DMS79 treated with DMSO at 0.1 percent for 48 hours (cell line): ENCODE measurements around the gene MED22.
A peak's percentile ranks its signal among the peaks of the same experiment; 100 is the strongest.

Experiments
- DNase-seq: peaks from one replicate; lab custom pipeline; 2025; lab: John Stamatoyannopoulos, UW

The MED22 gene

DNA sequence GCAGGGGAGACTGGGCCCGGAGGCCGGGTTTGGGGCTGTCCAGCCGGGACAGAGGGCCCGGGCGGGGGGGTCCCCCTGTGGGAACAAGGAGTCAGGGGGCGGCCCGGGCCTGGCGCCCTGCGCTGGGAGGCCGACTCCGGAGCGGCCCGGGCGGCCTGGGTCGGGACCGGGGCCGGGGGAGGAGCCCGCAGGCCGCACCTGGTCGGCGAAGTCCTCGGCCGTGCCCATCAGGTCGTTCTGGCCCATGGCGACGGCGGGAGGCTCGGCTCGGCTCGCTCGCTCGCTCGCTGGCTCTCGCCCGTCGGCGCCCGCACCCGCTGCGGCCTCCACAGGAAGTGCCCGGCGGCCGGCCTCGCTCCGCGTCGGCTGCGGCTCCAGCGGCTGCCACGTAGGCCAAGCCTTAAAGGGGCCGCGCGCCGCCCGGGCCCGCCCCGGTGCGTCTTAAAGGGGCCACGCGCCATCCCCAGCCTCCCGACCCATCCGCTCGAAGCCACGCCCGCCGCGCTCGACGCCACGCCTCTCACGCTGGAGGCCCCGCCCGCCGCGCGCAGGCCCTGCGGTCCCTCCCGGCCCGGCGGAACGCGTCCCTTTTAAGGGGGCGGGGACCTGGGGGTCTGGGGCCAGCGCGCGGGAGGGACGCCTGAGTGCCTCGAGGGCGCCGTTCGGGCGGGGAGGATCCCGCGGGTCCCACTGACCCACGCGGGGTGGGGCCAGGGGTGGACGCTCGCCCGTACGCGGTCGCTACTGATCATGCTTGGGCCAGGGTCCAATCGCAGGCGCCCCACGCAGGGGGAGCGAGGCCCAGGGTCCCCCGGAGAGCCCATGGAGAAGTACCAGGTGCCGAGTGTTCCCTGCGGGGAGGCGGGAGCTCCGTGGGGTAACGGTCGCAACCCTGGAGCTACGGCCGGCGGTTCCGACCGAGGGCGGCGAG is 28.1 kb upstream of the MED22 start, which contains the start of the genes STKLD1 and SURF4:
TSS of gene STKLD1 (plus strand) at position 643 of the 931 bp plus-strand sequence. CDS start at position 751, 108 bp downstream.
TSS of gene SURF4 (minus strand) at position 337 of the 931 bp plus-strand sequence. CDS start at position 246, 91 bp downstream.
- DNase-seq = peak; percentile 86

DNA sequence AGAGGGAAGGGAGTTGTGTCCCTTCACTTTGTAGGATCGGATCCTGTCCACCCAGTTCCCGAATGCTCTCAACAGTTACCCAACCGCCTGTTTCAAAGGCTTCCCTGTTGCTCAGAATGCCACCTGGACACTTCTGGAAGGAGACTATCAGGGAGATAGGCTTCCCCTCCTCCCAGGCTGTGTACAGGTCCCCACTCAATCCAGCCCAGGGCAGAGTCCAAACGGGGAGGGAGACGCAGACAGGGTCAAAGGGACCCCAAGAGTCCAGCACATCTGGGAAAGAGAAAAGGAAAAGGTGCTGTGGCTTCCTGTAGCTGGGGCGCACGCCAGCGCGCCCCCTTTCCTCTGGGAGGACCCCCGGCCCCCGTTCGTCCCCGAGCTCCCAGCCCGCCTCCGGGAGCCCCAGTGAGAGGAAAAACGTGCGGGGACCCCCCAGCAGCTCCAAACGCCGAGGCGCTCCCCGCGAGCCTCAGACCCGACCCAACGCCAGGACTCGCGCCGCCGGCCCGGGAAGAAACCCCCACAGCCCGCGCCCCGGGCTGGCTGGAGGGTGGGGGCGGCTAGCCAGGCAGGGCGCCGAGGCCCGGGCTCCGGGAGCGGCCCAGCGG is 27.3 kb upstream of the MED22 start:
- peak; percentile 42 for DNase-seq

DNA sequence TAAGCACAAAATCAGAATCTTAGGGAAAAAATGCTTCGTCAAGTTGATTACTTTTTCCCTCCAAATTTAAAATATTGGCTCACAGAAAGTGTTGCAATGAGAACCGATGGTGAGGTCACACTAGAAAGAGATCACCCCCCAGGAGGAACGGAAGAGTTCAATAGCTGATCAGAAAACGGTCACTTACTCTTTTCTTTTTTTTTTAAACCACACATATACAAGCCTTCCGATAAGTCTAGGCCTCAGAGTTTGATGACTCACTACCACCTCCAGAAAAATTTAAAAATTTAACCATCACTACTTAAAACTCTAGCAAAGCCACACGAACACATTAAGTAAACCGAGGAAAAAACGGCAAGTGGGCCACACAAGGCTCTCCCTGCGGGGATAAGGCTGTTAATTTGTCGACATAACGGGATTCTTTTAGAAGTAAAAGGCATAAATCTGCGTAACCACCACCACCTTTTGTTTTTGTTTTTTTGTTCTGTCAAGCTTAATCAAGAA is 26.7 kb upstream of the MED22 start:
- no peak for DNase-seq

GRCh38 chr9:133372144-133372543 is 24.2 kb upstream of the MED22 start:
- no peak for DNase-seq

DNA sequence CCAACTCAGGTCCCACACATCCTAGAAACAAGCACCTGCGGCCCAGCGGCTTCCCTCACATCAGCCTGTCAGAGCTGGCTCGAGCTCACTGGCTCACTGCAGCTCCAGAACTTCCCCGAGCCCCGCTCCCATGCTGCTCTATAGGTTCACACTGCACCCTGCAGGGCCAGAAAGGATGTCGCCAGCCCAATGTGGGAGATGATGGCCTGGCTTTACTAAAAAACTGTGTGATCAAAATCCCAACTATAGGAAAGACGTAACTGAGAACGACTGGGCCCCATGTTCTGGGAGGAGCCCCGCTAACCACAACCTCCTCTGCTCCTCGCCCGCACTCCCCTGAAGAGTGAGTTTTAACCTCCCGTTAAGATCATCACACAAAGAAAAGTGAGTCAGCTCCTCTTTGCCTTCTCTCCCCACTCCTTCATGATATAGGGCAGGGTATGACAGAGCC is 23.4 kb upstream of the MED22 start:
- DNase-seq = no peak

GRCh38 chr9:133370685-133371084 is 22.8 kb upstream of the MED22 start:
- no peak for DNase-seq

DNA sequence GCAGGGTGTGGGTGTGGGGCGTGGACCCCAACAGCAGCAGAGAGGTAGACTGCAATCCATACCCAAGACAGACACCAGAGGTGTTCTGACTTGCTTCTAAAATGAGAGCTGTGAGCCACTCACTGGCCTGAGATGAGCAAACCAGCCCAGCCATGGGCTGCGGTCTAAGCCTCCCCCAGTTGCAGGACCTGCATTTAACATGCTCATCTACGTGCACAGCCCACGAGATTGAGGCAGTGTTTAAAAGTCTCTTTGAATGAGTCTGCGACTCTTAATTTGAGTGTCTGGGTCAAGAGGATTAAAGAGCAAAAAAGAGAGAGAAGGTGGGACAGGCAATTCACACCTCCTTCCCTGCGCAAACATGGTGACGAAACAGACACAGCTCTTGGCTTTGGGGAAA is 22.0 kb upstream of the MED22 start:
- DNase-seq = no peak

- DNase-seq = no peak
These were observed 21.5 kb upstream of the MED22 start for GRCh38 chr9:133369422-133369821.

GRCh38 chr9:133368249-133368881 is 20.4 kb upstream of the MED22 start:
- DNase-seq = no peak

DNA sequence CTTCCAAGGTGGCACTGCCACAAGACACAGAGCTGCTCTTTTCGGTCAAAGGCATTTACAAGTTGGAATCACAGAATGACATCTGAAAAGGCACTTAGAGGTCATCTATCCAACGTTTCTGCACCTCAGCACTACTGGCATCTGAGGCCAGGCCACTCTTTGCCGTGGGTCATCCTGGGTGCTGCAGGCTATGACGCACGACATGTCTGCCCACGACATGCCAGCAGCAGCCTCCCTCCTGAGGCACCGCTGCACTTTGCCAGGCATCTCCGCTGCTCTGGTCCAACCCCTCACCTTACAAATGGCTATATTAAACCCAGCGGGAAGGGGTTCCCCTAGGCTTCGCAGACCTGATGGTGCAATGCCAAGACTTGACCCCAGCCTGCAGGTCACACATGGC is 19.8 kb upstream of the MED22 start:
- no peak for DNase-seq

DNA sequence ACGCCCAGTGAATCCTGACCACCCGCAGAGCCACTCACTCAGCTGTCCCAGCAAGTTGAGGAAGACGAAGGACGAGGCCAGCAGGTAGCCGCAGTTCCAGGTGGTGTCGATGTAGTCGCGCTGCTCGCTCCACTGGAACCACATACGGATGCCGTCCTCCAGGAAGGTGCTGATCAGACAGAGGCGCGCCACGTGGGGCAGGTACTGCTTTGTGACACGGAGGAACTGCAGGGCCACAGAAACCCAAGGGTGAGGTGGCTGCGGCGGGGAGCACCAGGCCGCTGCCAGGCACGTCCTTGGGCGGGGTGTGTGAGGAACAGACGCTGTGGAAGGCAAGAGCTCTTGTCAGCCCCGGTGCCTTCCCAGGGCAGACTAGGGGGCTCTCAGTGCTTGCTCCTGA is 19.3 kb upstream of the MED22 start:
- no peak for DNase-seq

GRCh38 chr9:133366435-133366834 is 18.5 kb upstream of the MED22 start:
- DNase-seq = no peak

GRCh38 chr9:133362359-133363044 is 14.6 kb upstream of the MED22 start:
- no peak for DNase-seq

DNA sequence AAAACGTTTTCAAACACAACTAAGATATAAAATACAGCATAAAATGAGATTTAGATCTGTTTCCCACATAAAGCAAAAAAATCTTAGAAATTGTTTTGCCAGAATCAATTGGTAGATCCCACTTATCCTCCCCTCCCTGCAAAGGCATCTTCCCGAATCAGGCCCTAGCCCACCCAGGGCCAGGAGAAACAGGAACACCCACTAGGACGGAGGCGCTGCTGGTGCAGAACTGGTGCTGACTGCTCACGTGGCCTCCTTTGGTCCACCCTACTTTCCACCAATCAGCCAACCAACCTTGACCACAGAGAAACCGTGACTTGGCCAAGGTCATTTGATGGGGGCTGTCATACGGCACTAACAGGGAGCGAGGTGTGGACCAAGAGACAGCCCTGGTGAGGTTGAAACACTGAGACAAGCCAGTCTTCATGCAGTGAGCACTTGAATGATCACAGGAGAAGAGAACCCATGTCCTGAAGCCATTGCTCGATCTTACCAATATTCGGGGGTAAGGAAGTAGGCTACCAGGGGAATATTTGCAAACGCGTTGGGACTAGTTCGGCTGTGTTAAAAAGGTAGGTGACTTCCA is 13.7 kb upstream of the MED22 start:
- no peak for DNase-seq

- no peak for DNase-seq
These were observed 12.8 kb upstream of the MED22 start for GRCh38 chr9:133360400-133361393.

DNA sequence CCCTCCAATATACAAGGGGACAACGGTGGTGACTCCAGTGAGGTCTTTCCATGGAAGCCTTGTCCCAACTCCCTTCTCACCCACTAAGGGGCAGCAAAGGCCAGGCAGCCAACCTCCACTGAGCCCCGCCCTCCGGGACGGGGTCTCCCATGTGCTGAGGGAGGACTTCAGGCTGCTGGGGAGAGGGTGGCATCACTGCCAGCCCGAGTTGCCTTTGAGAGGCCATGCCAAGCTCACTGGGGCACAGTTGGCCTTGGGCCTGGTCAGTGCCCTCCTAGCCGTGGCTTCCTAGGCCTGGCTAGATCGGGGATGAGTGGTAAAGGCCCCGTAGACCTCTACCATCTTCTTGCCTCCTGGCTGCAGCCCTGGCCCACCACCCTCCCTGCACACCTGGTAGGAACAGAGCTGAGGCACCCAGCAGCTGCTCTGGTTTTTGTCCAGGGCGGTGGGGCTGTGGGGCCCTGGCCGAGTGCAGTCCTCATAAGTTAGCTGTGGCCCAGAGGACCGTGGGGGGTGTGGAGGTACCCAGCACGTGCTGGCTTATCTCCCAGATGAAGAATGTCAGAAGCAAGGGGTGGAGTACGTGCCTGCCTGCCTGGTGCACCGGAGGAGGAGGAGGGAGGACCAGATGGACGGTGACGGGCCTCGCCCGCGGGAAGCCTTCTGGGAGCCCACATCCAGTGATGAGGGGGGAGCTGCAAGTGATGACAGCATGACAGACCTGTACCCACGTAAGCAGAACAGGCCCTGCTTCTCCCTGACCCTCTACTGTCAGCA is 11.7 kb upstream of the MED22 start:
- no peak for DNase-seq

DNA sequence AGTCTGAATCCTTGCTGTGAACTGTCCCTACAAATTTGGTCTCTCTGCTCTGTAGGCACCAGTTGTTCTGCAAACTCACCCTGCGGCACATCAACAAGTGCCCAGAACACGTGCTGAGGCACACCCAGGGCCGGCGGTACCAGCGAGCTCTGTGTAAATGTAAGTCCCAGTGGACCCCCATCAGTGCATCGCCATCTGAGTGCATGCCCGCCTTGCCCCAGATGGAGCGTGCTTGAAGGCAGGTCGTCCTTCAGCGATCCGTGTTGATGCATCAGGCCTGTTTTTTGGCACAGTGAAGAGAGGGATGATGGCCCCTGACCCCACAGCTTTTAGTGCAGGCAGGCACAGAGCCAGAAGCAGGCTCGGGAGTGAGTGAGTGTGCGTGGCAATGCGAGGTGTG is 9.7 kb upstream of the MED22 start:
- no peak for DNase-seq

GRCh38 chr9:133356391-133357091 is 8.6 kb upstream of the MED22 start, which contains the start of the genes SURF1 and SURF2:
SURF1 (minus strand) TSS chr9:133356487; CDS start chr9:133356453, 34 bp downstream.
SURF2 (plus strand) TSS chr9:133356550; CDS start chr9:133356593, 43 bp downstream.
- DNase-seq = peak; percentile 66
